NCI-H1436 (cell line): ENCODE measurements around the gene BSPH1.
"Not testable (repeated sequence)": the region's sequence is repeated elsewhere in the genome, so short reads cannot be mapped to it uniquely, and the experiment has no call there.

ENCODE experiments used
- DNase-seq: peaks from one replicate; lab custom pipeline; 2025; lab: John Stamatoyannopoulos, UW

Gene BSPH1

GRCh38 chr19:47920107-47920506 is 71.9 kb downstream of the BSPH1 start:
- DNase-seq: not testable (repeated sequence)
